HL-60 (cell line): ENCODE results near the gene DYSF.

Experiments used
- DNase-seq, 2 experiments: peaks; one replicate each; pipeline ENCODE4 v3.0.0-alpha.2; 2010 to 2020; ENCODE audit warnings: low read depth in 1 of 2, low spot score in 1 of 2
- H3K27ac ChIP-seq: fragments of 250-450 bp; sonication (Bioruptor Pico); replicated peaks from 2 replicates; pipeline ENCODE4 v1.5.1; 2020; ENCODE audit warnings: mild to moderate bottlenecking, moderate library complexity
- H3K27me3 ChIP-seq: fragments of 250-450 bp; sonication (Bioruptor Pico); 2 replicates; pipeline ENCODE4 v1.5.1; 2021; ENCODE audit warnings: mild to moderate bottlenecking, moderate library complexity; ENCODE audit not compliant: insufficient read depth, poor library complexity, severe bottlenecking
- H3K4me3 ChIP-seq: replicated peaks from 2 replicates; pipeline ENCODE4 v1.5.1; 2011; ENCODE audit warnings: mild to moderate bottlenecking, control low read depth, low read length; ENCODE audit not compliant: insufficient read depth
- GABPA ChIP-seq: IDR thresholded peaks from 2 replicates; pipeline ENCODE4 v1.6.1; 2012; ENCODE audit warnings: low read depth
- POLR2AphosphoS5 ChIP-seq: IDR thresholded peaks from 2 replicates; pipeline ENCODE4 v1.6.1; 2012; ENCODE audit warnings: low read depth
- SPI1 ChIP-seq: IDR thresholded peaks from 2 replicates; pipeline ENCODE4 v1.6.1; 2012; ENCODE audit warnings: low read depth, mild to moderate bottlenecking, borderline replicate concordance
- TF ChIP-seq, protein P1 (sequence below): IDR thresholded peaks from 2 replicates; pipeline ENCODE4 v1.6.1; 2012; ENCODE audit warnings: low read depth; ENCODE audit not compliant: insufficient replicate concordance
- TF ChIP-seq, protein P2 (sequence below): IDR thresholded peaks from one replicate; pipeline ENCODE4 v1.5.1; 2011; ENCODE audit warnings: low read length, control low read depth, inconsistent platforms; ENCODE audit not compliant: insufficient read depth

The DYSF gene

DNA sequence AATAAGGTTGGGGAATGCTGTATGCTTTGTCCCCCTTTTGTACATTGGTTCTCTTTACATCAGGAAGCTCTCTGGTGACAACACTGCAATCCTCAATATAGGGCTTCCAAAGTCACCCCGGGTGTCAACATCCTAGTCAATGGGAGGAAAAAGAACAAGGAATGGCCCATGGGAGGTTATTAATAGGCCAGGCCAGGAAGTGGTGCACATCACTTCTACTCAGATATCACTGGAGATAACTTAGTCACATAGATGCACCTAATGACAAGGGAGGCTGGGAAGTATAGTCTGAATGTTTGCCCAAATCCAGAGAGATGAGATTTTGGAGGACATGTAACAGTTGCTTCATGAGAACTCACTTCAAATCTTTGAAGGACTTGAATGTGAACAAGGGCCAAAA, 274.7 kb downstream of the DYSF start:
- no peaks in the 10 kb centered on the region for H3K27me3 ChIP-seq
- no peak for DNase-seq
- no peak overlapping the region for H3K4me3 ChIP-seq
- no peak overlapping the region for H3K27ac ChIP-seq
- TF ChIP-seq, protein P1, sequence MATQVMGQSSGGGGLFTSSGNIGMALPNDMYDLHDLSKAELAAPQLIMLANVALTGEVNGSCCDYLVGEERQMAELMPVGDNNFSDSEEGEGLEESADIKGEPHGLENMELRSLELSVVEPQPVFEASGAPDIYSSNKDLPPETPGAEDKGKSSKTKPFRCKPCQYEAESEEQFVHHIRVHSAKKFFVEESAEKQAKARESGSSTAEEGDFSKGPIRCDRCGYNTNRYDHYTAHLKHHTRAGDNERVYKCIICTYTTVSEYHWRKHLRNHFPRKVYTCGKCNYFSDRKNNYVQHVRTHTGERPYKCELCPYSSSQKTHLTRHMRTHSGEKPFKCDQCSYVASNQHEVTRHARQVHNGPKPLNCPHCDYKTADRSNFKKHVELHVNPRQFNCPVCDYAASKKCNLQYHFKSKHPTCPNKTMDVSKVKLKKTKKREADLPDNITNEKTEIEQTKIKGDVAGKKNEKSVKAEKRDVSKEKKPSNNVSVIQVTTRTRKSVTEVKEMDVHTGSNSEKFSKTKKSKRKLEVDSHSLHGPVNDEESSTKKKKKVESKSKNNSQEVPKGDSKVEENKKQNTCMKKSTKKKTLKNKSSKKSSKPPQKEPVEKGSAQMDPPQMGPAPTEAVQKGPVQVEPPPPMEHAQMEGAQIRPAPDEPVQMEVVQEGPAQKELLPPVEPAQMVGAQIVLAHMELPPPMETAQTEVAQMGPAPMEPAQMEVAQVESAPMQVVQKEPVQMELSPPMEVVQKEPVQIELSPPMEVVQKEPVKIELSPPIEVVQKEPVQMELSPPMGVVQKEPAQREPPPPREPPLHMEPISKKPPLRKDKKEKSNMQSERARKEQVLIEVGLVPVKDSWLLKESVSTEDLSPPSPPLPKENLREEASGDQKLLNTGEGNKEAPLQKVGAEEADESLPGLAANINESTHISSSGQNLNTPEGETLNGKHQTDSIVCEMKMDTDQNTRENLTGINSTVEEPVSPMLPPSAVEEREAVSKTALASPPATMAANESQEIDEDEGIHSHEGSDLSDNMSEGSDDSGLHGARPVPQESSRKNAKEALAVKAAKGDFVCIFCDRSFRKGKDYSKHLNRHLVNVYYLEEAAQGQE: no peak
- TF ChIP-seq GABPA: no peak
- TF ChIP-seq POLR2AphosphoS5: no peak
- TF ChIP-seq, protein P2, sequence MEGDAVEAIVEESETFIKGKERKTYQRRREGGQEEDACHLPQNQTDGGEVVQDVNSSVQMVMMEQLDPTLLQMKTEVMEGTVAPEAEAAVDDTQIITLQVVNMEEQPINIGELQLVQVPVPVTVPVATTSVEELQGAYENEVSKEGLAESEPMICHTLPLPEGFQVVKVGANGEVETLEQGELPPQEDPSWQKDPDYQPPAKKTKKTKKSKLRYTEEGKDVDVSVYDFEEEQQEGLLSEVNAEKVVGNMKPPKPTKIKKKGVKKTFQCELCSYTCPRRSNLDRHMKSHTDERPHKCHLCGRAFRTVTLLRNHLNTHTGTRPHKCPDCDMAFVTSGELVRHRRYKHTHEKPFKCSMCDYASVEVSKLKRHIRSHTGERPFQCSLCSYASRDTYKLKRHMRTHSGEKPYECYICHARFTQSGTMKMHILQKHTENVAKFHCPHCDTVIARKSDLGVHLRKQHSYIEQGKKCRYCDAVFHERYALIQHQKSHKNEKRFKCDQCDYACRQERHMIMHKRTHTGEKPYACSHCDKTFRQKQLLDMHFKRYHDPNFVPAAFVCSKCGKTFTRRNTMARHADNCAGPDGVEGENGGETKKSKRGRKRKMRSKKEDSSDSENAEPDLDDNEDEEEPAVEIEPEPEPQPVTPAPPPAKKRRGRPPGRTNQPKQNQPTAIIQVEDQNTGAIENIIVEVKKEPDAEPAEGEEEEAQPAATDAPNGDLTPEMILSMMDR: no peak
- TF ChIP-seq SPI1: no peak

DNA sequence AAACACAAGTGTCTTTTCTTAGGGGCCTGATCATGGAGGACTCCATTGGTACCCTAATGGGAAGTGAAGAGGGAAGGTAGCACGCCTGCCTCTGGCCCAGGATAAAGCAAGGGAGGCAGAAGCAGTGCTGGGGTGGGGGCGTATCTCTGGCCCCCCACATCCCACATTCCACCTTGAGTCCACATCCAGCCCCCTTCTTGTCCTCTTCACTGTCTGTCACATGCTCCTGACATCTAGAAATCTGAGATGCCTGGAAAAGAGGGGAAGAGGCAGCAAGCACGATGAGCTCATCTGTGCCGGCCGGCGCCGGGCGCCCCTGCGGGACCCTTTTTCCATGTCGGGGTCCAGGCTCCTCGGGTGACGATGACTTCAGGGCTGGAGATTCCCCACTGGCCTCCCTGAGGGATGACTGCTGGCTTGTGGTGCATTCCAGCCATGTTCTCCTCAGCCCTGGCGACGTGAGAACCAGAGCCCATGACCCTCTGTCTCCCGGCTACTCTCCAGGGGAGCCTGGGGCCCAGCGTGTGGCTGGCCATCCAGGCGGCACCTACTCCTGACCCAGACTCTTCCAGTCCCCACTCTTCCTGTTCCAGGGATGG, 277.5 kb downstream of the DYSF start:
- no peak for DNase-seq
- TF ChIP-seq, protein P2: no peak
- TF ChIP-seq POLR2AphosphoS5: no peak
- TF ChIP-seq, protein P1: no peak
- TF ChIP-seq SPI1: no peak

DNA sequence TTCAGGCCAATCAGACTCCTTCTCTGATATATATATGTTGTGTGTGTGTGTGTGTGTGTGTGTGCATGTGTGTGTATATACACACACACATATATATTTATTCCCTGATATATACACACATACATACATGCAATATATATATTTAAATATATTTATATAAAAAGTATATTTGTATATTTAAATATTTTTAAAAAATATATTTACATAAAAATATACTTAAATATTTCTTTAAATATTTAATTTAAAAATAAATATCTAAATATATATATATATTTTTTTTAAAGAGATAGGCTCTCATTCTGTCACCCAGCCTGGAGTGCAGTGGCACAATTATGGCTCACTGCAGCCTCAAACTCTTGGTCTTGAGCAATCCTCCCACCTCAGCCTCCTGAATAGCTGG, 281.3 kb downstream of the DYSF start:
- TF ChIP-seq GABPA (no peak), SPI1 (no peak), POLR2AphosphoS5 (no peak)
- TF ChIP-seq, protein P2: no peak
- TF ChIP-seq, protein P1: no peak
- no peak overlapping the region for H3K27ac ChIP-seq
- no peak overlapping the region for H3K4me3 ChIP-seq
- DNase-seq: no peak
- no peaks in the 10 kb centered on the region for H3K27me3 ChIP-seq

More for the DNA sequence above, 277.5 kb downstream of the DYSF start:
- no peak overlapping the region for H3K27ac ChIP-seq
- no peaks in the 10 kb centered on the region for H3K27me3 ChIP-seq
- no peak overlapping the region for H3K4me3 ChIP-seq
